Retina (tissue), 1 donor: ENCODE measurements around the gene USPL1.

Experiments used
- DNase-seq: peaks from one replicate; pipeline ENCODE4 v3.0.0-alpha.2; 2016

The USPL1 gene

GRCh38 chr13:30700364-30700763 is 82.6 kb downstream of the USPL1 start:
- no peak for DNase-seq

DNA sequence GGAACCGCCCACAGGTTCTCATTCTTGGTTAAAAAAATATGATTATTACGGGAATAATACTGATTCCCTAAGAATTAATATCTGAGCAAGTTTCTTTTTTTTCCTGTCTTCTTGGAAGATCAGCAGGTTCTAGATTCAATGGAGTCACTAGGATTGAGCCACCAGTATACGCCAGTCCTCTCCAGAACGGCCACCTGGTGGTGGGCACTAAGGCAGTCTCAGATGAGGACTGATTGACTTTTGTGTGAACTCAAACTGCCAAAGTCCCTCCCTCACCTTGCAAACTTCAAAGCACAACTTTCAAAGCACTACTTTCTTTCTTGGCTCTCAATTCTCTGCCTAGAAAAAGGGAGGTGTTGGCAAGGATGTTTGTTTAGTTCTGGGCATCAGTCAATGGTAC is 84.3 kb downstream of the USPL1 start:
- DNase-seq: no peak

DNA sequence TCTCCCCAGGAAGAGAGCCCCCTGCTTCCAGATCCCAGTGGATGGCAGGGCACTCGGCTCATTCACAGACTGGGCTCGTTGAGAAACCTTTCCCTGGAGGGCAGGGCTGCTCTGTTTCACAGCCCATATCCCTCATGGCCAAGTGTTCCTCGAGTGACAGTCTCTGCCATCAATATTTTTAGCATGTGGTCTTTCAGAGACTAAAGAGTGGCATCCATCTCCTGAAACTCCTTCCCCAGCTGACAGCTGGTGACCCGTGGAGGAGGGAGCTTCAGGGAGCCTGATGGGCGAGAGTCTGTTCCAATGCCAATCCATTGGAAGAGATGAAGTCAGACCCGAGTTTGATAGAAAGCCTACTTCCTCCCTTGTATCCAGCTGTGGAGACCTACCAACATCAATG is 86.9 kb downstream of the USPL1 start:
- no peak for DNase-seq

GRCh38 chr13:30705680-30706079 is 88.0 kb downstream of the USPL1 start:
- DNase-seq: no peak

DNA sequence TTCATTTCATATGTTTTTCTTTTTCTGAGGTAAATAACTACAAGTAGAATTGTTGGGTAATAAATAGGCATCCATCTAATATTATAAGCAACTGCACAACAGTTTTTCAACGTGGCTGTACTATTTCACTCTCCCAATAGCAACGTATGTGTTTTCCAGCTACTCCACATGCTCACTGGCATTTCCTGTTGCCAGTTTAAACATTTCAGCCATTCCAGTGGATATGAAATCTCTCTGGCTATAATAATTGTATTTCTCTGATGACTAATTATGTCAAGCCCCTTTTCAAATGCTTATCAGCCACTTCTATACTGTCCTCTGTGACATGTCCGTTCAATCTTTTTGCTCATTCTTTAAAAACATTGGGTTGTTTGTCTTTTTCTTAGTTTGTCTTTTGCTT is 90.8 kb downstream of the USPL1 start:
- DNase-seq: no peak
